Gastroesophageal sphincter (tissue), 4 donors: ENCODE results near the gene CLCN4. TPM values are rescaled to one million over a fixed set of nuclear protein-coding genes. Genes with fewer than 3 reads are reported as not detected.

Experiments used
- ATAC-seq: fragments of 150-250 bp; one replicate; pipeline ENCODE4 v1.9.1; 2016; ENCODE audit warnings: mild to moderate bottlenecking, moderate library complexity
- H3K27ac ChIP-seq, 4 donors: fragments of 200-600 bp; sonication (generic) in 3 of 4; 1 replicate in 3 of 4; 2 replicates in 1 of 4; pipeline ENCODE4 v1.5.1; 2016 to 2019
- H3K27me3 ChIP-seq: fragments of 200-600 bp; sonication (generic); one replicate; pipeline ENCODE4 v1.5.1; 2019
- H3K36me3 ChIP-seq, 2 donors: fragments of 200-600 bp; sonication (generic); one replicate each; pipeline ENCODE4 v1.5.1; 2019; ENCODE audit warnings: control low read depth in 1 of 2
- H3K4me1 ChIP-seq, 3 donors: fragments of 200-600 bp; sonication (generic); 1 replicate in 2 of 3; 2 replicates in 1 of 3; pipeline ENCODE4 v1.5.1; 2016 to 2019; ENCODE audit warnings: control low read depth in 2 of 3
- H3K4me3 ChIP-seq, 2 donors: fragments of 200-600 bp; sonication (generic); one replicate each; pipeline ENCODE4 v1.5.1; 2019; ENCODE audit warnings: mild to moderate bottlenecking in 1 of 2, moderate library complexity in 1 of 2
- H3K9me3 ChIP-seq, 3 donors: fragments of 200-600 bp; sonication (generic); one replicate each; pipeline ENCODE4 v1.5.1; 2017 to 2019; ENCODE audit warnings: control low read depth in 2 of 3
- CTCF ChIP-seq, 4 experiments: fragments of 200-600 bp in 2 of 4; fragments of 450-650 bp in 2 of 4; sonication (generic) in 1 of 4; IDR thresholded peaks; one replicate each; pipeline ENCODE4 v1.5.1; 2017 to 2019; ENCODE audit warnings: antibody characterized with exemption in 4 of 4, mild to moderate bottlenecking in 2 of 4, moderate library complexity in 2 of 4
- EP300 ChIP-seq: sonication (generic); formaldehyde crosslinking; IDR thresholded peaks from one replicate; pipeline ENCODE4 v1.6.1; 2017; ENCODE audit warnings: antibody characterized with exemption, mild to moderate bottlenecking
- POLR2A ChIP-seq, 2 donors: fragments of 450-650 bp; IDR thresholded peaks; one replicate each; pipeline ENCODE4 v1.6.1; 2017; ENCODE audit warnings: antibody characterized with exemption in 2 of 2, mild to moderate bottlenecking in 2 of 2, moderate library complexity in 1 of 2
- POLR2AphosphoS5 ChIP-seq: sonication (generic); formaldehyde crosslinking; IDR thresholded peaks from one replicate; pipeline ENCODE4 v1.6.1; 2017; ENCODE audit warnings: antibody characterized with exemption
- whole genome bisulfite sequencing, 2 donors: methylation state at CpG; one replicate each; pipeline ENCODE4 v1.1.5; 2018; ENCODE audit warnings: low coverage in 1 of 2; 5-methylcytosine and 5-hydroxymethylcytosine counted together
- total RNA-seq, 4 donors: library from RNA; depleted of rRNA; stranded (reverse); fragments of >200 nt; gene quantifications; one replicate each; pipeline ENCODE4 v1.1.0, GENCODE V29; 2016

CLCN4 gene
- total RNA-seq, 4 donors from 2014 or later, result 0.16 to 2.3 (median 2.0) TPM

GRCh38 chrX:10198254-10198653 is 41.5 kb downstream of the CLCN4 start:
- Histone ChIP-seq H3K4me3 (no peak overlapping the region), H3K36me3 (no peaks in the 10 kb centered on the region), H3K27me3 (no peaks in the 10 kb centered on the region), H3K27ac (no peak overlapping the region), H3K4me1 (no peaks in the 10 kb centered on the region), H3K9me3 (no peaks in the 10 kb centered on the region)
- 70 to 71% methylated on average over 4 to 5 of the region's 5 CpGs for WGBS, 2 donors
- TF ChIP-seq POLR2A (IDR thresholded peaks at IDR 0.05), result no peak
- no peak for TF ChIP-seq EP300
- no peak for TF ChIP-seq POLR2AphosphoS5
- TF ChIP-seq CTCF (IDR thresholded peaks at IDR 0.05), result no peak
- no peak for ATAC-seq

- no peaks in the 10 kb centered on the region for H3K27me3 ChIP-seq
- ATAC-seq, result peak; percentile 71
- no peak overlapping the region for H3K27ac ChIP-seq
- no peaks in the 10 kb centered on the region for H3K4me1 ChIP-seq
- WGBS, 2 donors, result 66 to 80% methylated on average over 6 of the region's 6 CpGs
- TF ChIP-seq POLR2A (IDR thresholded peaks at IDR 0.05), result no peak
- TF ChIP-seq POLR2AphosphoS5, result no peak
- TF ChIP-seq EP300, result no peak
- TF ChIP-seq CTCF (IDR thresholded peaks at IDR 0.05), result no peak
- H3K36me3 ChIP-seq, result no peaks in the 10 kb centered on the region
- no peaks in the 10 kb centered on the region for H3K9me3 ChIP-seq
- no peak overlapping the region for H3K4me3 ChIP-seq
Measured at GRCh38 chrX:10199212-10199611, 42.4 kb downstream of the CLCN4 start.

GRCh38 chrX:10203617-10204016 is 46.8 kb downstream of the CLCN4 start:
- H3K4me1 ChIP-seq, result no peaks in the 10 kb centered on the region
- TF ChIP-seq EP300, result no peak
- TF ChIP-seq POLR2AphosphoS5, result no peak
- no peak for TF ChIP-seq POLR2A (IDR thresholded peaks at IDR 0.05)
- no CpG with 5 or more reads among the region's 3 CpGs for WGBS, 2 donors
- no peaks in the 10 kb centered on the region for H3K36me3 ChIP-seq
- H3K4me3 ChIP-seq, result no peak overlapping the region
- no peak overlapping the region for H3K27ac ChIP-seq
- H3K27me3 ChIP-seq, result no peaks in the 10 kb centered on the region
- no peaks in the 10 kb centered on the region for H3K9me3 ChIP-seq
- ATAC-seq, result no peak

GRCh38 chrX:10206317-10206716 is 49.5 kb downstream of the CLCN4 start:
- H3K27me3 ChIP-seq, result no peaks in the 10 kb centered on the region
- whole genome bisulfite sequencing, 2 donors, result 56 to 80% methylated on average over 1 to 5 of the region's 9 CpGs
- H3K4me1 ChIP-seq, result no peaks in the 10 kb centered on the region
- no peak for ATAC-seq
- H3K4me3 ChIP-seq, result no peak overlapping the region
- H3K36me3 ChIP-seq, result no peaks in the 10 kb centered on the region
- no peaks in the 10 kb centered on the region for H3K9me3 ChIP-seq
- no peak overlapping the region for H3K27ac ChIP-seq
- TF ChIP-seq CTCF (IDR thresholded peaks at IDR 0.05) (no peak), EP300 (no peak), POLR2AphosphoS5 (no peak), POLR2A (IDR thresholded peaks at IDR 0.05) (no peak)

GRCh38 chrX:10208281-10208856 is 51.6 kb downstream of the CLCN4 start:
- WGBS, 2 donors, result 82 to 84% methylated on average over 2 to 6 of the region's 11 CpGs
- ATAC-seq, result no peak
- Histone ChIP-seq H3K27ac (no peak overlapping the region), H3K9me3 (no peaks in the 10 kb centered on the region), H3K27me3 (no peaks in the 10 kb centered on the region), H3K4me3 (no peak overlapping the region), H3K36me3 (no peaks in the 10 kb centered on the region), H3K4me1 (no peaks in the 10 kb centered on the region)
- no peak for TF ChIP-seq POLR2A (IDR thresholded peaks at IDR 0.05)
- no peak for TF ChIP-seq CTCF (IDR thresholded peaks at IDR 0.05)
- no peak for TF ChIP-seq POLR2AphosphoS5
- TF ChIP-seq EP300, result no peak
